CD8-positive, alpha-beta memory T cell (primary cell): ENCODE data around the gene FAM174B. TPM values are rescaled to one million over a fixed set of nuclear protein-coding genes. Genes with fewer than 3 reads are reported as not detected.

Experiments
- CTCF ChIA-PET: fragments of 350-600 bp; sonication (Branson Sonifier 250); formaldehyde crosslinking; loops from one replicate; lab custom pipeline; 2021; ENCODE audit warnings: antibody characterized with exemption; lab: Charles Lee
- POLR2A ChIA-PET: fragments of 350-600 bp; sonication (Branson Sonifier 250); formaldehyde crosslinking; loops from one replicate; lab custom pipeline; 2021; ENCODE audit warnings: antibody characterized with exemption; lab: Charles Lee
- DNase-seq, 5 donors: peaks; one replicate each; pipeline versions ENCODE4 v3.0.0 to v3.0.0-alpha.2; 2020 to 2022; ENCODE audit warnings: mixed read lengths in 1 of 5
- H3K27ac ChIP-seq: one replicate; pipeline ENCODE4 v1.7.0; 2013; ENCODE audit warnings: low read depth, mild to moderate bottlenecking, low read length, moderate library complexity
- H3K27me3 ChIP-seq: 2 replicates; pipeline ENCODE4 v1.7.0; 2013; ENCODE audit warnings: low read length, mild to moderate bottlenecking; ENCODE audit not compliant: insufficient read depth, poor library complexity, severe bottlenecking
- H3K36me3 ChIP-seq: 2 replicates; pipeline ENCODE4 v1.7.0; 2013; ENCODE audit warnings: mild to moderate bottlenecking, low read length, moderate library complexity; ENCODE audit not compliant: insufficient read depth
- H3K4me1 ChIP-seq: 2 replicates; pipeline ENCODE4 v1.7.0; 2013; ENCODE audit warnings: mild to moderate bottlenecking, low read length, moderate library complexity; ENCODE audit not compliant: insufficient read depth
- H3K4me3 ChIP-seq: 2 replicates; pipeline ENCODE4 v1.7.0; 2013; ENCODE audit warnings: mild to moderate bottlenecking, low read length
- H3K9me3 ChIP-seq: 2 replicates; pipeline ENCODE4 v1.7.0; 2013; ENCODE audit warnings: mild to moderate bottlenecking, low read length
- H3K27ac Mint-ChIP-seq, 8 donors: one replicate each; pipeline ENCODE4 v1.8.0; 2020 to 2021; ENCODE audit warnings: mixed read lengths in 8 of 8, mild to moderate bottlenecking in 6 of 8, inconsistent platforms in 3 of 8, moderate library complexity in 3 of 8
- H3K27me3 Mint-ChIP-seq, 2 donors: one replicate each; pipeline ENCODE4 v1.8.0; 2020 to 2021; ENCODE audit warnings: mixed read lengths in 2 of 2, mild to moderate bottlenecking in 1 of 2, moderate library complexity in 1 of 2
- H3K36me3 Mint-ChIP-seq, 3 donors: one replicate each; pipeline ENCODE4 v1.8.0; 2020 to 2021; ENCODE audit warnings: mixed read lengths in 3 of 3, inconsistent platforms in 1 of 3, mild to moderate bottlenecking in 1 of 3
- H3K4me1 Mint-ChIP-seq, 3 donors: one replicate each; pipeline ENCODE4 v1.8.0; 2020 to 2021; ENCODE audit warnings: mixed read lengths in 3 of 3, inconsistent platforms in 1 of 3, mild to moderate bottlenecking in 1 of 3
- H3K4me3 Mint-ChIP-seq, 7 donors: one replicate each; pipeline ENCODE4 v1.8.0; 2020 to 2021; ENCODE audit warnings: mixed read lengths in 7 of 7, mild to moderate bottlenecking in 6 of 7, moderate library complexity in 4 of 7, inconsistent platforms in 2 of 7
- H3K9me3 Mint-ChIP-seq, 5 donors: one replicate each; pipeline ENCODE4 v1.8.0; 2020 to 2022; ENCODE audit warnings: mixed read lengths in 5 of 5, mild to moderate bottlenecking in 3 of 5, moderate library complexity in 2 of 5, inconsistent platforms in 1 of 5
- polyA plus RNA-seq: library from polyadenylated mRNA; unstranded; fragments of 300-500 nt; fragmentation: Illumina TruSeq; gene quantifications from one replicate; pipeline ENCODE4 v1.2.3, GENCODE V29; 2021
- total RNA-seq, 2 experiments: library from RNA; stranded (reverse); gene quantifications; one replicate each; pipeline ENCODE4 v1.2.3, GENCODE V29; 2021

Gene FAM174B
- total and polyA plus RNA-seq, 3 experiments from 2014 or later = 0.82 to 3.9 (median 3.9) TPM

GRCh38 chr15:92571824-92572223 is 83.8 kb downstream of the FAM174B start:
- DNase-seq = no peak
- POLR2A ChIA-PET = no interaction called here
- Mint-ChIP-seq H3K27ac (no peak overlapping the region), H3K4me3 (no peak overlapping the region), H3K27me3 (peaks cover 15 to 41% of the 10 kb centered on the region in 2 donors), H3K4me1 (no peaks in the 10 kb centered on the region), H3K9me3 (no peaks in the 10 kb centered on the region), H3K36me3 (no peaks in the 10 kb centered on the region)
- no peaks in the 10 kb centered on the region for H3K9me3 ChIP-seq
- no peak overlapping the region for H3K27ac ChIP-seq
- CTCF ChIA-PET = no interaction called here
- H3K27me3 ChIP-seq = peaks cover 5% of the 10 kb centered on the region
- no peaks in the 10 kb centered on the region for H3K36me3 ChIP-seq
- H3K4me1 ChIP-seq = no peaks in the 10 kb centered on the region
- H3K4me3 ChIP-seq = no peak overlapping the region

GRCh38 chr15:92570391-92570790 is 85.2 kb downstream of the FAM174B start:
- Mint-ChIP-seq H3K27me3 (peaks cover 13 to 40% of the 10 kb centered on the region in 2 donors), H3K27ac (no peak overlapping the region), H3K36me3 (no peaks in the 10 kb centered on the region), H3K9me3 (no peaks in the 10 kb centered on the region), H3K4me1 (no peaks in the 10 kb centered on the region), H3K4me3 (no peak overlapping the region)
- Histone ChIP-seq H3K27me3 (peaks cover 5% of the 10 kb centered on the region), H3K4me1 (no peaks in the 10 kb centered on the region), H3K36me3 (no peaks in the 10 kb centered on the region), H3K27ac (no peak overlapping the region), H3K9me3 (no peaks in the 10 kb centered on the region), H3K4me3 (no peak overlapping the region)
- ChIA-PET CTCF (no interaction called here), POLR2A (no interaction called here)
- DNase-seq = no peak

- CTCF ChIA-PET = no interaction called here
- H3K4me1 ChIP-seq = no peaks in the 10 kb centered on the region
- H3K27ac Mint-ChIP-seq = no peak overlapping the region
- no peaks in the 10 kb centered on the region for H3K4me1 Mint-ChIP-seq
- H3K4me3 ChIP-seq = no peak overlapping the region
- no peak for DNase-seq
- peaks cover 10 to 35% of the 10 kb centered on the region in 2 donors for H3K27me3 Mint-ChIP-seq
- no peaks in the 10 kb centered on the region for H3K9me3 Mint-ChIP-seq
- POLR2A ChIA-PET = no interaction called here
- H3K9me3 ChIP-seq = no peaks in the 10 kb centered on the region
- H3K4me3 Mint-ChIP-seq = no peak overlapping the region
- peaks cover 5% of the 10 kb centered on the region for H3K27me3 ChIP-seq
- no peaks in the 10 kb centered on the region for H3K36me3 Mint-ChIP-seq
- no peaks in the 10 kb centered on the region for H3K36me3 ChIP-seq
- H3K27ac ChIP-seq = no peak overlapping the region
These were observed 85.8 kb downstream of the FAM174B start for GRCh38 chr15:92569778-92570177.

Other genes starting within 250 kb of the FAM174B start
- 100 to 1,000 TPM in 1 of 2 experiments, 10 to 100 TPM in 1; 99.0 to 109 TPM for gene CHD2, start 244.5 kb upstream of the FAM174B start, total RNA-seq
- gene CHD2, start 244.5 kb upstream of the FAM174B start, polyA plus RNA-seq = 80.3 TPM